ENCODE measurements around the gene LDB3. TPM values are rescaled to one million over a fixed set of nuclear protein-coding genes. Genes with fewer than 3 reads are reported as not detected.

Gene LDB3
- total RNA-seq, 1 experiment from 2014 or later = 0.04 TPM

GRCh38 chr10:86671985-86672710 lies 3.8 kb downstream of the LDB3 start:
- TF ChIP-seq CTCF (conservative IDR thresholded peaks at IDR 0.05; ENCODE audit: low read depth, low read length) (no peak), EZH2 (IDR thresholded peaks at IDR 0.05; ENCODE audit: low read length, unreplicated experiment) (no peak), EZH2phosphoT487 (IDR thresholded peaks at IDR 0.05; ENCODE audit: borderline replicate concordance, low read length) (no peak)
- no peak overlapping the region for H3K27ac ChIP-seq (ENCODE audit: low read length)
- intact Hi-C loops (cut with micrococcal nuclease) = no loop called here
- no peaks in the 10 kb centered on the region for H3K36me3 ChIP-seq (ENCODE audit: low read depth, low read length)
- DNase-seq (no peak), ATAC-seq (no peak)
- POLR2A ChIA-PET (ENCODE audit: unreplicated experiment) = no interaction called here
- BruUV-seq (replicated peaks) = no TSS peak
- H3K9me3 ChIP-seq (ENCODE audit: low read length) = no peaks in the 10 kb centered on the region
- H3K4me1 ChIP-seq (ENCODE audit: insufficient read depth, low read length) = peaks cover 46% of the 10 kb centered on the region
- no peaks in the 10 kb centered on the region for H3K79me2 ChIP-seq (ENCODE audit: low read length)
- no peaks in the 10 kb centered on the region for H3K27me3 ChIP-seq (ENCODE audit: low read length)
- H2AFZ ChIP-seq (ENCODE audit: low read length) = no peak overlapping the region
- no peaks in the 10 kb centered on the region for H4K20me1 ChIP-seq (ENCODE audit: low read length)
- no peaks in the 10 kb centered on the region for H3F3A ChIP-seq (ENCODE audit: low read length, unreplicated experiment)
- no peak overlapping the region for H3K4me3 ChIP-seq (ENCODE audit: low read length)
- H3K9ac ChIP-seq (ENCODE audit: low read length) = no peak overlapping the region
- no peaks in the 10 kb centered on the region for H3K9me2 ChIP-seq (replicated peaks; ENCODE audit: low read length)
- H3K4me2 ChIP-seq (ENCODE audit: low read length) = no peak overlapping the region
- CTCF ChIA-PET = no interaction called here

- no peak overlapping the region for H3K4me3 ChIP-seq (ENCODE audit: low read length)
- no peaks in the 10 kb centered on the region for H3K27me3 ChIP-seq (ENCODE audit: low read length)
- H2AFZ ChIP-seq (ENCODE audit: low read length) = no peak overlapping the region
- no peaks in the 10 kb centered on the region for H3K9me3 ChIP-seq (ENCODE audit: low read length)
- no peak overlapping the region for H3K9ac ChIP-seq (ENCODE audit: low read length)
- no peaks in the 10 kb centered on the region for H3K9me2 ChIP-seq (replicated peaks; ENCODE audit: low read length)
- intact Hi-C loops (cut with micrococcal nuclease) = no loop called here
- H4K20me1 ChIP-seq (ENCODE audit: low read length) = no peaks in the 10 kb centered on the region
- no peak for TF ChIP-seq EZH2phosphoT487 (IDR thresholded peaks at IDR 0.05; ENCODE audit: borderline replicate concordance, low read length)
- TF ChIP-seq EZH2 (IDR thresholded peaks at IDR 0.05; ENCODE audit: low read length, unreplicated experiment) = no peak
- no peak for TF ChIP-seq CTCF (conservative IDR thresholded peaks at IDR 0.05; ENCODE audit: low read depth, low read length)
- DNase-seq (no peak), ATAC-seq (no peak)
- no peaks in the 10 kb centered on the region for H3K36me3 ChIP-seq (ENCODE audit: low read depth, low read length)
- peaks cover 34% of the 10 kb centered on the region for H3K4me1 ChIP-seq (ENCODE audit: insufficient read depth, low read length)
- no peaks in the 10 kb centered on the region for H3K79me2 ChIP-seq (ENCODE audit: low read length)
- H3K4me2 ChIP-seq (ENCODE audit: low read length) = no peak overlapping the region
- CTCF ChIA-PET = no interaction called here
- no TSS peak for BruUV-seq (replicated peaks)
- H3K27ac ChIP-seq (ENCODE audit: low read length) = no peak overlapping the region
- POLR2A ChIA-PET (ENCODE audit: unreplicated experiment) = no interaction called here
- H3F3A ChIP-seq (ENCODE audit: low read length, unreplicated experiment) = no peaks in the 10 kb centered on the region
These were observed 5.0 kb downstream of the LDB3 start for GRCh38 chr10:86673216-86673826.
